GM10266 (cell line): ENCODE results near the gene NBPF20.
"Not testable (repeated sequence)": the region's sequence is repeated elsewhere in the genome, so short reads cannot be mapped to it uniquely, and the experiment has no call there.

Source experiments
- DNase-seq: peaks from one replicate; pipeline ENCODE4 v3.0.0; 2012; ENCODE audit errors: extremely low spot score

The NBPF20 gene

DNA sequence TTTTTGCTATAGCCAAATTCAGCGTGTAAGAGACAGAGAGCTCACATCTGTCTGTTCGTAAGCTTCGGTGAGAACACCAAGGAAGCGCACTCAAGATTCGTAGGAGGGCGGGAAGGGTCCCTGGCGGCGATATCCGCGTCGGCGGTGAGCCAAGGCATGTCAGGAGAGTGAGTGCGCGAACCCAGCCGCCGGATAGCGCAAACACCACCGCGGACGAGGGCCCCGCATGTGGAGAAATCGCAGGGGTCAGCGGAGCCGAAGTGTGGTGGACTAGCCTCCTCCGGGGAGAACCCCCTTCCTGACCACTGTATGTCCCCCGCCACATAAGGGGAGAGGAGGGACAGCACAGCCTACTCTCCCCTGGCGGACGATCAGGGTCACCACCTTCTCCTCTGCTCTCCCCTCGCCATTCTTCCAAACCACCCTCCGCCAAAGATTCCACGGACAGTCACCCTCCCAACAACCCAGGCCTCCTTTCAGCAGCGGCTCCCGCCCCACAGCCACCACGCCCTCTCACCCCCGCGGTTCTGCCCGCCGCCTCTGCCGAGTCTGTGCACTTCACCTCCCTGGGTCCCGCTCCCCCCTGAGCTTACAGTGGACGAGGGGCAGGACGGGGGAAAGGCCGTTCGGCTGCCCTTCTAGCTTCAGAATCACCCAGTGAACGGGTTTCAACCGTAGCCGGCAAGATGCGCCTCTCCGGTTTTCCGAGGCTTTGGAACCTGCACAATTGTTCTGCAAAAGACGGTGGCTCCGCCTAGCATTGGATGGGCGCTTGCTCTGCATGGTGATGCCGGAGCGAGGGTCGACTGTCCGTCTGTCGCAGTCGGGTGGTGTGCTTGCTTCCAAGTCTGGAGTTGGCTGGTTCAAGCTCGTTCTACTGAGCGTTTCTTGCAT, 6.2 kb upstream of the NBPF20 start:
- DNase-seq, result not testable (repeated sequence)

DNA sequence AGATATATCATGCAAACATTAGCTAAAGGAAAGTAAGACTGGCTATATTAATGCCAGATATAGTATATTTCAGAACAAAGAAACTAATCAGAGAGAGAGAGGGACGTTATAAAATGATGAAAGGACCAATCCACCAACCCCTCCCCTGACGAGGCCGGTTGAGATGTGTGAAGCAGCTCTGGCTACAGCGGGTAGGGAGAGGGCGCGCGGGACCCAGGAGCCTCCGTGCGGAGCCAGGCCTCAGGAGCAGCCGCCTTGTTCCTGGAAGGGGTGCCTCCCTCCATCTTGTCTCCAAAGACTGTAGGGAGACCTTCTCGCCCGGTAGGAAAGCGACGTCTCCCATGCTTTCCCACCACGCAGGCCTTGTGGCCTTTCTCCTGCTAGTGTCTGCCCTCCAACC, 5.4 kb upstream of the NBPF20 start:
- DNase-seq, result not testable (repeated sequence)

DNA sequence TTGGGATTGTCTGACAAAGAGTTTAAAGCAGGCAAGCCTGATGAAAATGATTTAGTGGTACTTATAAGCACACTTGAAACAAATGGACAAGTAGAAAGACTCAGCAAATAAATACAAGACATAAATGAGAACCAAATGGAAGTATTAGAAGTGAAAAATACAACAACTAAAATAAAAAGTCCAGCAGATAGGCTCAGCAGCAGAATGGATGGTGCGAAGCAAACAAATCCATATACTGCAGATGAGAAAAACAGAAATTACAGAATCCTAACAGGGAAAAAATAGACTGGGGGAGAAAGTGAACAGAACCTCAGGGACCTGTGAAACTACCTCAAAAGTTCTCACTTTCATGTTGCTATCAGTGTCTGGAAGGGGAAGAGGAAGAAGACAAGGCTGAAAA, 3.9 kb upstream of the NBPF20 start:
- DNase-seq, result not testable (repeated sequence)

DNA sequence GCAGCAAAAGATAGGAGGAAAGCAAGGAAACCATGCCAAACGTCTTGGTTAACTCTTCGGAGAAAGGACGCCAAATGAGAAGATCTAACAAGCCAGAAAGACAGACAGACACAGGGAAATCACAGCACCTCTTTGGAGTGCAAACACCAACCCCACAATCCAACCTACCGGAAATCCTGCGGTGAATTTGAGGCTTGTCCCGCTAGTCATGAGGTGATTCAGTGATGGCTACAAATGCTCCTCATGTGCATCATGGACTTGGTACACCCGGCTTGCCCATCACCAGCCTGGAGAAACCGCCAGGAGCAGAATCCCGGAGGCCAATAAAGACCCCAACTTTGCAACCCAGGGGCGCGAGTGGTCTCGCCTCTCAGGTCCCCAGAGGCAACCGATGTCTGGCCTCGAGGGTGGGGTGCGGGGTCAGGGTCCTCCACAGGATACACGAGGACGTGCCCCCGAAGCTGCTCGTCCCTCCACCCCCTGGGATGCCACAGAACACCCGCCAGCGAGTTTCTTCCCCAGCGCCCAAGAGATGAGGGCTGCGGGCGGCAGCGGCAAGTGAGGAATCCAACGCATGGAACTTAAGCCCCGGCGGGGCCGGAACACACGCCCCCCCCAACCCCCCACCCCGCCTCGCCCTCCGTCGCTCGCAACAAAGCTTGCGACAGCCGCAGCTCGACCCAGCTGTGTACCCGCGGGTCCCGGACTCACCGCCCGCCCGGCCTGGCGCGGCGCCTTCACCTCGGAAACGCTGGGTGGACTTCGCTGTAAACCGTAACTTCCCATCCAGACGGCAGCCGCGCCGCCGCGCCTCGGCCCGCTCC, 579 bp downstream of the NBPF20 start:
- DNase-seq, result peak; percentile 9

DNA sequence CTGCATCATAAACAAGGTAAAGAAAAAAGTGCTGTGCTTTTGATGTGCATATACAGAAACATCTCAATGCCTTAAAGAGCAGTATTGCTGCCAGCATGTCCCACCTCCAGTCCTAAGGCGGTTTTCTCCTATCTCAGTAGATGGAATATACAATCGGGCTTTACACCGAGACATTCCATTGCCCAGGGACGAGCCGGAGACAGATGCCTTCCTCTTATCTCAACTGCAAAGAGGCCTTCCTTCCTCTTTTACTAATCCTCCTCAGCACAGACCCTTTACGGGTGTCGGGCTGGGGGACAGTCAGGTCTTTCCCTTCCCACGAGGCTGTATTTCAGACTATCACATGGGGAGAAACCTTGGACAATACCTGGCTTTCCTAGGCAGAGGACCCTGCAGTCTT, 10.3 kb downstream of the NBPF20 start:
- not testable (repeated sequence) for DNase-seq

DNA sequence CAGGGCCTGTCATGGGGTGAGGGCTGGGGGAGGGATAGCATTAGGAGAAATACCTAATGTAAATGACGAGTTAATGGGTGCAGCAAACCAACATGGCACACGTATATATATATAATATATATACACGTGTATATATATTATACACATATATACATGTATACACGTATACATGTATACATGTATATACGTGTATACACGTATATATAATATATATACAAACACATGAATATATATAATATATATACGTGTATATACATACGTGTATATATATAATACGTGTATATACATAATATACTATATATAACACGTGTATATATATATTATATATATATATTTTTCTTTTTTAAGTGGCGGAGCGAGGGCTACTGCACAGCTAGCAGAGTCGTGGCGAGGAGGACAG, 18.1 kb downstream of the NBPF20 start:
- DNase-seq, result not testable (repeated sequence)

DNA sequence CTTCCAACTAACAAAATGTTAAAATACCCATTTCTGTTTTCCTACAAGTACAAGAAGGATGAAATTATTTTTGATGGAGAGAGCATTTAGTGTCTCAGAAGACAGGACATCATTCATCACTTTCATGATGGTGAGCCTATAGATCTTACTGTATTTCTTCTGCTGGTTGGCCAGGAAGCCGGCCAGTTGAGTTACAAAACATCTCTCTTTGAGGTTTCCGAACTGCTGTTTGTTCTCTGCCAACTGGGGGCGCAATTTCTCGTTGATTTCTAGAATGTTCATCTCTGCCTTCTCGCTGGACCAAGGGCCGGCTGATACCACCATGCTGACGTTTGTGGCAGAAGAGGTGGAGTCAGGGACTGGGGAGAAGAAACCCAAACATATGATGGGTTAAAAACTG, 20.5 kb downstream of the NBPF20 start:
- DNase-seq, result not testable (repeated sequence)

DNA sequence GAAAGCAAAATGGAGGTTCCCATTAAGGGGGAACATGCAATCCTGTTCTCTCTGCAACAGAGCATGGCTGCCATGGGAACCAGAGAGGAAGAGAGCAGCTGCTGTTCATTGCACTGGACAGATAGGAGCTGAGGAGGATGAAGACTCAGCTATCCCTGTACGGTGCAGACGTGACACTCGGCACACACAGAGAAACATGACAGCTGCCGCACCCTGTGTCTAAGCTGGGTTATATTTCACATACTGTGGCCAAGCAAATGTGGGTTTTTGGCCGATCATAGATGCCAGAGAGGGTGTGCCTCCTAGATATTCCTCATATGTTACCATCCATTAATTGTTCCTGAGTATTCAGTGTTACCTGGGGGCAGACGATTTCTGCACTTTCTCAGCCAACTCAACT, 24.7 kb downstream of the NBPF20 start:
- not testable (repeated sequence) for DNase-seq
